ENCODE results near the gene PIGO. TPM values are rescaled to one million over a fixed set of nuclear protein-coding genes. Genes with fewer than 3 reads are reported as not detected.

Gene PIGO
- total RNA-seq, 1 experiment from 2014 or later = 33.4 TPM

GRCh38 chr9:35106343-35106730, 9.9 kb upstream of the PIGO start:
- DNase-seq (ENCODE audit: low spot score) = no peak

GRCh38 chr9:35105571-35106342, 9.4 kb upstream of the PIGO start:
- no peak for DNase-seq (ENCODE audit: low spot score)

GRCh38 chr9:35105126-35105525, 8.7 kb upstream of the PIGO start:
- DNase-seq (ENCODE audit: low spot score) = no peak

GRCh38 chr9:35104586-35104985, 8.2 kb upstream of the PIGO start:
- no peak for DNase-seq (ENCODE audit: low spot score)

- no peak for DNase-seq (ENCODE audit: low spot score)
Observed at GRCh38 chr9:35103660-35104191, 7.3 kb upstream of the PIGO start.

- DNase-seq (ENCODE audit: low spot score) = peak; percentile 94
Observed at GRCh38 chr9:35102769-35103659, 6.6 kb upstream of the PIGO start, which contains the start of gene STOML2. Gene STOML2, minus strand, starts transcription at chr9:35103131. Its CDS starts 37 bp downstream, at chr9:35103094.

GRCh38 chr9:35102465-35102768, 6.0 kb upstream of the PIGO start:
- no peak for DNase-seq (ENCODE audit: low spot score)

GRCh38 chr9:35097573-35097972, 1.2 kb upstream of the PIGO start:
- DNase-seq (ENCODE audit: low spot score) = no peak

- DNase-seq (ENCODE audit: low spot score) = no peak
Observed at GRCh38 chr9:35091536-35091935, 4.9 kb downstream of the PIGO start.

GRCh38 chr9:35089434-35089833, 7.0 kb downstream of the PIGO start:
- no peak for DNase-seq (ENCODE audit: low spot score)

- DNase-seq (ENCODE audit: low spot score) = no peak
Observed at GRCh38 chr9:35085078-35085477, 11.3 kb downstream of the PIGO start.

GRCh38 chr9:35079426-35080341, 16.7 kb downstream of the PIGO start, which contains the start of gene FANCG:
Gene FANCG, minus strand, starts transcription at chr9:35079942. Its CDS starts 418 bp downstream, at chr9:35079524.
- DNase-seq (ENCODE audit: low spot score) = peak; percentile 93

- no peak for DNase-seq (ENCODE audit: low spot score)
Observed at GRCh38 chr9:35079041-35079425, 17.4 kb downstream of the PIGO start.

GRCh38 chr9:35078066-35078465, 18.3 kb downstream of the PIGO start:
- no peak for DNase-seq (ENCODE audit: low spot score)

GRCh38 chr9:35076848-35077247, 19.5 kb downstream of the PIGO start:
- no peak for DNase-seq (ENCODE audit: low spot score)

- no peak for DNase-seq (ENCODE audit: low spot score)
Observed at GRCh38 chr9:35075358-35075757, 21.0 kb downstream of the PIGO start.

GRCh38 chr9:35074791-35075190, 21.6 kb downstream of the PIGO start:
- DNase-seq (ENCODE audit: low spot score) = no peak

GRCh38 chr9:35074141-35074540, 22.2 kb downstream of the PIGO start:
- DNase-seq (ENCODE audit: low spot score) = no peak

GRCh38 chr9:35073279-35073612, 23.1 kb downstream of the PIGO start:
- no peak for DNase-seq (ENCODE audit: low spot score)

- DNase-seq (ENCODE audit: low spot score) = peak; percentile 98
Observed at GRCh38 chr9:35072461-35073278, 23.7 kb downstream of the PIGO start, which contains the start of gene VCP. Gene VCP, minus strand, starts transcription at chr9:35072625. Its CDS starts 272 bp downstream, at chr9:35072353.
